Cortex of kidney (tissue), 1 donor: ENCODE data around the gene PXDN.
"Not testable (repeated sequence)": the region's sequence is repeated elsewhere in the genome, so short reads cannot be mapped to it uniquely, and the experiment has no call there.

Experiments used
- DNase-seq: peaks from one replicate; lab custom pipeline; 2025; lab: John Stamatoyannopoulos, UW

PXDN gene

DNA sequence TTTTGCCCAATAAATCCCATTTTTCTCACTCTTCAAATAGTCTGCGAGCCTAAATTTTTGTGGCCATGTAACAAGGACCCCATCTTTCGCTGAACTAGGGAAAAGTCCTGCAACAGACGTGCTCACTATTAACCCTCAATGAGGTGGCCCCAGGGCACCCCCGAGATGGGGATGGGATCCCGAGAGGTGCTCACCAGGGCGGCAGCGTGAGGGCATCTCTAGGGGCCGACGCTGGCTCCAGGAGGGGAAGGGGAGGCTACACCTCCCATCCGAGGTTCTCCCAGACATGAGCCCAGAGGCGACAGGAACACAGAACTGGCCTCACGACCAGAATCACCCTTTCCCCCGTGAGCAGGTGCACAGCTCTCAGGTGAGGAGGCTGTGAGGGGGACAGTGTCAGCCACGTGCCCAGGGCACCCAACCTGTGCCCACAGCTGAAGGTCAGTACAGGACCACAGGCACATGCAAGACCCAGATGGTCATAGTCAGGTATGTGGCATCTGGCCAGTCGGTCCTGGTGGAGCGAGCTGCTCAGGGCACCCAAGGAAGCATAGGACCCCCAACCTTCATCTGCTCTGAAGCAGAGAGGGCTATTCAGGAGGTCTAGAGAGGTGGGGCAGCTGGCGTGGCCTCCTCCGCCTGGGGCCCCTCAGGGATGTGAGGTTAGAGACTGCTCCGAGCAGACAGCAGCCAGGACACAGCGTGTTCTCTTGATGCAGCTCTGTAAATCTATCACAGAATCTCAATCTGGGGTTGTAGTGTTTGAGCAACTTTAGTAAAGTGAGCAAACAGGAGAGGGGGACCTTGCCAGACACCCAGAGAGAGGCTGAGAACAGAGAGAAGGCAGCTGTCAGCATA lies 62.8 kb downstream of the PXDN start:
- no peak for DNase-seq

- no peak for DNase-seq
Measured at GRCh38 chr2:1681017-1681318, 63.3 kb downstream of the PXDN start.

- DNase-seq = no peak
Measured at GRCh38 chr2:1680222-1681016, 63.9 kb downstream of the PXDN start.

DNA sequence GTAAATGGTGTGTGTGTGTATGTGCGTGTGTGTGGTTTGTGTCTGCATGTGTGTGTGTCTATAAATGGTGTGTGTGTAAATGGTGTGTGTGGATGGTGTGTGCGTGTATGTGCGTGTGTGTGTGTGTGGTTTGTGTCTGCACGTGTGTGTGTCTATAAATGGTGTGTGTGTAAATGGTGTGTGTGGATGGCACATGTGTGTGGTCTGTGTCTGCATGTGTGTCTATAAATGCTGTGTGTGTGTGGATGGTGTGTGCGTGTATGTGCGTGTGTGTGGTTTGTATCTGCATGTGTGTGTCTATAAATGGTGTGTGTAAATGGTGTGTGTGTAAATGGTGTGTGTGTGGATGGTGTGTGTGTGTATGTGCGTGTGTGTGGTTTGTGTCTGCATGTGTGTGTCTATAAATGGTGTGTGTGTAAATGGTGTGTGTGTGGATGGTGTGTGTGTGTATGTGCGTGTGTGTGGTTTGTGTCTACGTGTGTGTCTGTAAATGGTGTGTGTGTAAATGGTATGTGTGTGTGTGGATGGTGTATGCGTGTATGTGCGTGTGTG lies 64.8 kb downstream of the PXDN start:
- not testable (repeated sequence) for DNase-seq

GRCh38 chr2:1679065-1679464 lies 65.2 kb downstream of the PXDN start:
- DNase-seq = not testable (repeated sequence)

DNA sequence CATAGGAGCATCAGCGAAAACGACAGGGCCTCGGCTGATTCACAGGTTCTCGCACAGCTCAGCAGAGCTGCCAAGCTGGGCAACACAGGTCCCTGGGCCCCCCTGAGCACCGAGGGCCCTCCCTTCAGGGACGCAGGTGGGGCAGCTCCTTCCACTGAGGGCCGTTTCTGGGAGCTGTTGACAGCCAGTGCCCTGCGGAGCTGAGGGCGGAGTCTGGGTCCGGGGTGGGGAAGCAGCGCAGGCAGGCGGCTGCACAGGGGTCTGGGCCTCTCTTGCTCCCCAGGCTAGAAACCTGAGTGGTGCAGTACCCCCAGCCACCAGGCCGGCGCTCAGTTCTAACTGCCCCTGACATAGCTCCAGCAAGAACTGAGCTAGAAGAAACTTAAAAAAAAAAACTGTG lies 65.7 kb downstream of the PXDN start:
- DNase-seq = no peak

- no peak for DNase-seq
Measured at GRCh38 chr2:1677821-1678165, 66.5 kb downstream of the PXDN start.

- DNase-seq = no peak
Measured at GRCh38 chr2:1676913-1677820, 67.1 kb downstream of the PXDN start.

- DNase-seq = no peak
Measured at GRCh38 chr2:1676091-1676912, 68.0 kb downstream of the PXDN start.

GRCh38 chr2:1675633-1676032 lies 68.7 kb downstream of the PXDN start:
- no peak for DNase-seq

GRCh38 chr2:1674766-1675397 lies 69.4 kb downstream of the PXDN start:
- no peak for DNase-seq

GRCh38 chr2:1674276-1674675 lies 70.0 kb downstream of the PXDN start:
- DNase-seq = no peak

DNA sequence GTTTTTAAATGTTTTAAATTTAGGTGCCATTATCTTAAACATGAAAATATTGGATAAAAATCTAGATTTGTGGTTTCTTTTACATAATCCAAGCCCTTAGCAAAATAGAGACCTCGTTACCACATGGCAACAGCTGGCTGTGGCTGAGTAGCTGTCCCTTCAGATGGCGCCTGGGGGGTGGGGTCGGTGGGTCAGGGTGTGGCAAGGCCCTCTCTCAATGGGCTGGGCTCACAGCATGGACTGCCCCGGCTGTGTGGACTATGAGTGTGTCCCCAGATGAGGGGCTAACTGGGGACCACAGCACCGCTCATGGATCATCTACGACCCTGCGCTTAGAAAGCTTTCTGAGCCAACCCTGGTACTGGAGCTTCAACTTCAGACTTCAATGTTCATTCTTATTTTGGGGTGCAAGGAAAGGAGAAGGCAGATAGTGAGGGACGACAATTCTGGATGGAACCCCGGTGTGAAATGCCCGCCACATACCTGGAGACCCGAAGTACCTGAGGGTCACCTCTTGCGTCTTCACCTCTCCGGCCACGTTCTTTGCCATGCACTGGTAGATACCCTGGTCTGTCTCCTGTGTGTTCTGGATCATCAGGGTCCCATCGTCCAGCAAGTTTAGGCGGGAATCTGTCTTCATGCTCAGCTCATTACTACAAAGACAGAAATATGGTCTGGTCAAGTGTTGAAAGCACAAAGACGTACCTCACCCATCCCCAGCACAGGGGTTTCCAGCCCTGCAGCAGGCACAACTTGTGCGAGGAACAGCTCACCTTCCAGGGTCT lies 71.0 kb downstream of the PXDN start:
- no peak for DNase-seq

GRCh38 chr2:1672738-1673137 lies 71.6 kb downstream of the PXDN start:
- DNase-seq = no peak

GRCh38 chr2:1671916-1672315 lies 72.4 kb downstream of the PXDN start:
- DNase-seq = no peak

GRCh38 chr2:1670636-1671035 lies 73.7 kb downstream of the PXDN start:
- no peak for DNase-seq

GRCh38 chr2:1665761-1666505 lies 78.4 kb downstream of the PXDN start:
- no peak for DNase-seq

GRCh38 chr2:1664698-1665097 lies 79.6 kb downstream of the PXDN start:
- DNase-seq = no peak

- DNase-seq = no peak
Measured at GRCh38 chr2:1664076-1664605, 80.2 kb downstream of the PXDN start.
